GM19395 (cell line): ENCODE data around the gene BLID.

Experiments
- ATAC-seq: cut with Tn5 transposase; IDR thresholded peaks from one replicate; pipeline ENCODE4 v1.9.1; 2021; ENCODE audit warnings: mild to moderate bottlenecking, moderate library complexity; ENCODE audit not compliant: unreplicated experiment

Gene BLID

GRCh38 chr11:122115524-122116379 is at the start of gene BLID:
Gene BLID, minus strand, starts transcription at chr11:122116215. Its CDS starts 293 bp downstream, at chr11:122115922.
- no peak for ATAC-seq

- no peak for ATAC-seq
Observed at GRCh38 chr11:122163053-122163819, 47.2 kb upstream of the BLID start.

- no peak for ATAC-seq
Observed at GRCh38 chr11:122162095-122162494, 46.1 kb upstream of the BLID start.

GRCh38 chr11:122160841-122161590 is 45.0 kb upstream of the BLID start:
- no peak for ATAC-seq

- no peak for ATAC-seq
Observed at GRCh38 chr11:122159861-122160260, 43.8 kb upstream of the BLID start.

- no peak for ATAC-seq
Observed at GRCh38 chr11:122159173-122159721, 43.2 kb upstream of the BLID start.

- ATAC-seq, result no peak
Observed at GRCh38 chr11:122158171-122158570, 42.2 kb upstream of the BLID start.

GRCh38 chr11:122157653-122158161 is 41.7 kb upstream of the BLID start:
- no peak for ATAC-seq

GRCh38 chr11:122156940-122157382 is 40.9 kb upstream of the BLID start:
- ATAC-seq, result no peak

- no peak for ATAC-seq
Observed at GRCh38 chr11:122155765-122156527, 39.9 kb upstream of the BLID start.

- no peak for ATAC-seq
Observed at GRCh38 chr11:122154994-122155393, 39.0 kb upstream of the BLID start.

GRCh38 chr11:122154227-122154626 is 38.2 kb upstream of the BLID start:
- ATAC-seq, result no peak

GRCh38 chr11:122153746-122154145 is 37.7 kb upstream of the BLID start:
- ATAC-seq, result no peak

- ATAC-seq, result no peak
Observed at GRCh38 chr11:122150216-122151124, 34.5 kb upstream of the BLID start.

- ATAC-seq, result no peak
Observed at GRCh38 chr11:122149202-122149601, 33.2 kb upstream of the BLID start.

- ATAC-seq, result no peak
Observed at GRCh38 chr11:122146475-122146874, 30.5 kb upstream of the BLID start.

- no peak for ATAC-seq
Observed at GRCh38 chr11:122145715-122146274, 29.8 kb upstream of the BLID start.

- no peak for ATAC-seq
Observed at GRCh38 chr11:122144752-122145151, 28.7 kb upstream of the BLID start.

GRCh38 chr11:122141725-122142124 is 25.7 kb upstream of the BLID start:
- no peak for ATAC-seq
